DOHH2 (cell line): Measurements from ENCODE around the gene NR4A2.

Experiments
- H3F3A ChIP-seq: fragments of 200-600 bp; sonication (generic), shearing (Covaris generic); 2 replicates; pipeline ENCODE4 v1.6.0; 2016; ENCODE audit warnings: antibody characterized with exemption, mild to moderate bottlenecking; ENCODE audit not compliant: control insufficient read depth, insufficient read depth
- H3K27ac ChIP-seq: fragments of 200-600 bp; sonication (generic); 2 replicates; pipeline ENCODE4 v1.5.1; 2014; ENCODE audit warnings: low read depth, mild to moderate bottlenecking, low read length, moderate library complexity
- H3K27me3 ChIP-seq: fragments of 200-600 bp; sonication (generic); 2 replicates; pipeline ENCODE4 v1.6.1; 2014; ENCODE audit warnings: mild to moderate bottlenecking, low read length, mixed read lengths; ENCODE audit not compliant: control insufficient read depth
- H3K36me3 ChIP-seq: fragments of 200-600 bp; sonication (generic); 2 replicates; pipeline ENCODE4 v1.6.1; 2014; ENCODE audit warnings: mild to moderate bottlenecking, low read length, moderate library complexity, mixed read lengths; ENCODE audit not compliant: control insufficient read depth
- H3K4me1 ChIP-seq: fragments of 200-600 bp; sonication (generic); 2 replicates; pipeline ENCODE4 v1.6.1; 2014; ENCODE audit warnings: mild to moderate bottlenecking, low read length, mixed read lengths; ENCODE audit not compliant: control insufficient read depth
- H3K4me2 ChIP-seq: fragments of 200-600 bp; sonication (generic); 2 replicates; pipeline ENCODE4 v1.6.0; 2014; ENCODE audit warnings: mild to moderate bottlenecking, low read length, moderate library complexity
- H3K4me3 ChIP-seq: fragments of 200-600 bp; sonication (generic); 2 replicates; pipeline ENCODE4 v1.5.1; 2014; ENCODE audit warnings: mild to moderate bottlenecking, low read length, mixed read lengths
- H3K79me2 ChIP-seq: fragments of 200-600 bp; sonication (generic); 2 replicates; pipeline ENCODE4 v1.6.1; 2014; ENCODE audit warnings: mild to moderate bottlenecking, low read length, mixed read lengths; ENCODE audit not compliant: control insufficient read depth
- H3K9me2 ChIP-seq: fragments of 200-600 bp; sonication (generic); replicated peaks from 2 replicates; pipeline ENCODE4 v1.6.1; 2014; ENCODE audit warnings: mild to moderate bottlenecking, low read length, mixed read lengths; ENCODE audit not compliant: control insufficient read depth
- H3K9me3 ChIP-seq: fragments of 200-600 bp; sonication (generic); 2 replicates; pipeline ENCODE4 v1.6.1; 2014; ENCODE audit warnings: antibody characterized with exemption, low read length, mixed read lengths; ENCODE audit not compliant: control insufficient read depth, insufficient read depth
- H4K20me1 ChIP-seq: fragments of 200-600 bp; sonication (generic); 2 replicates; pipeline ENCODE4 v1.6.0; 2014; ENCODE audit warnings: low read depth, mild to moderate bottlenecking, antibody characterized with exemption, low read length, moderate library complexity; ENCODE audit not compliant: control insufficient read depth, insufficient read depth
- EZH2phosphoT487 ChIP-seq: fragments of 200-600 bp; sonication (generic); IDR thresholded peaks from 2 replicates; pipeline ENCODE4 v1.6.1; 2017; ENCODE audit warnings: borderline replicate concordance, mild to moderate bottlenecking, antibody characterized with exemption, low read length, moderate library complexity, mixed read lengths
- TF ChIP-seq, protein P1 (sequence below): fragments of 200-600 bp; sonication (generic); IDR thresholded peaks from one replicate; pipeline ENCODE4 v1.5.1; 2014; ENCODE audit warnings: antibody characterized with exemption, mild to moderate bottlenecking, low read depth, low read length; ENCODE audit not compliant: poor library complexity, severe bottlenecking

NR4A2 gene

DNA sequence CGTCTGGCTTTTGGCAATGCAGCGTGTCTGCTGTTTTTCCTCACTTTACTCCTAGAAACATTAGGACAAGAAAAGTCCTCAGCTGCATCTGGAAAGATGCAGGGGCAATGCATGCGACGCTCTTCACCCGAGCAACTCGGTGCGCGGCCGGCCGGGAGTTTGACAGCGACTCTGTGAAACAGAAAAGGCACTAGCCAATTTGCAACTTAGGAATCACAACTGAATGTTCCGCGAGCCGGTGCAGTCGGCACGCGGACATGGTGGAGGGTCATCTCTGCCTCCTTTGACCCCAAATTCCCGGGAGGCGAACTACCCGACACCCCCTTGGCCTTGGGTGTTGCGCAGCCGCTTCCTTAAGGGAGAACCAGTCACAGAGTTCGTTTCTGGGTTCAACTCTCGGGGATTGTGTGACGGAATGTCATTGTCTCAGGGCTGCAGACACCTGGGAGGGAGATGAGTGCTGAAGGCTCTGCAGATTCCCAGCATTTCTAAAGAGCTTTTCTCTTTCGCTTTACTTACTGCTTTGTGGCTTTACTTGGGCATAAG lies 9.8 kb downstream of the NR4A2 start:
- Histone ChIP-seq H3K4me1 (no peaks in the 10 kb centered on the region), H3K4me3 (no peak overlapping the region), H3K27ac (no peak overlapping the region), H3K79me2 (no peaks in the 10 kb centered on the region), H3K27me3 (peaks cover 8% of the 10 kb centered on the region), H3K9me2 (no peaks in the 10 kb centered on the region), H3K4me2 (no peak overlapping the region), H4K20me1 (no peaks in the 10 kb centered on the region), H3K36me3 (no peaks in the 10 kb centered on the region), H3F3A (no peaks in the 10 kb centered on the region), H3K9me3 (no peaks in the 10 kb centered on the region; the same call in 1 of the 2 replicates)
- TF ChIP-seq EZH2phosphoT487 = no peak
- TF ChIP-seq, protein P1, sequence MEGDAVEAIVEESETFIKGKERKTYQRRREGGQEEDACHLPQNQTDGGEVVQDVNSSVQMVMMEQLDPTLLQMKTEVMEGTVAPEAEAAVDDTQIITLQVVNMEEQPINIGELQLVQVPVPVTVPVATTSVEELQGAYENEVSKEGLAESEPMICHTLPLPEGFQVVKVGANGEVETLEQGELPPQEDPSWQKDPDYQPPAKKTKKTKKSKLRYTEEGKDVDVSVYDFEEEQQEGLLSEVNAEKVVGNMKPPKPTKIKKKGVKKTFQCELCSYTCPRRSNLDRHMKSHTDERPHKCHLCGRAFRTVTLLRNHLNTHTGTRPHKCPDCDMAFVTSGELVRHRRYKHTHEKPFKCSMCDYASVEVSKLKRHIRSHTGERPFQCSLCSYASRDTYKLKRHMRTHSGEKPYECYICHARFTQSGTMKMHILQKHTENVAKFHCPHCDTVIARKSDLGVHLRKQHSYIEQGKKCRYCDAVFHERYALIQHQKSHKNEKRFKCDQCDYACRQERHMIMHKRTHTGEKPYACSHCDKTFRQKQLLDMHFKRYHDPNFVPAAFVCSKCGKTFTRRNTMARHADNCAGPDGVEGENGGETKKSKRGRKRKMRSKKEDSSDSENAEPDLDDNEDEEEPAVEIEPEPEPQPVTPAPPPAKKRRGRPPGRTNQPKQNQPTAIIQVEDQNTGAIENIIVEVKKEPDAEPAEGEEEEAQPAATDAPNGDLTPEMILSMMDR = no peak

DNA sequence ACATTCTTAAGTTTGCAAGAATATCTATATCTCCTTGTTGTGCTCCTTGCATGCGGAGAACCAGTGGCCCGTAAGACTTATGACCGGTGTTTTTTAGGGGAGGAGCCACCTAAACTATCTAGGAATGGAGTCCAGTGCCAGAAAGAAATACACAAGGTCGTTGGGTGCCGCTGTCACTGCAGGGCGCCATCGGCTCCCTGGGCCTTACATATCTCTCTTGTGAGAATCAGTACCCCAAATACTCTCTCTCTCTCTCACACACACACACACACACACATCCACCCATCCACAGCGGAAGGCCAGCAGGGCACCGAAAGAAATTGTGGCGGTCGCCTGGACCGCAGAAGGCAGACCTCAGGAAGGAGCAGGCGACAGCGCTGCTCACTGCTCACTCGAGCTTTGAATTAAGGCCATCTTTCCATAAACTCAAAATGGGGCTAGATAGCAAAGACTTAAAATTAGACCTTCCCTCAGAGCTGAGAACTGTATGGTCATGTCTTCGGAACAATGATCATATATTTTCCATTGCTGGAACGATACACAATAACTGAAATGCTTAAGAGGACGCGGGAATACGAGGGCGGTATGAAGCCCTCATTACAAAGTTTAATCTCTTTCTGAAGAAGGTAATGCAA lies 10.4 kb downstream of the NR4A2 start:
- Histone ChIP-seq H3K4me3 (no peak overlapping the region), H3K27me3 (peaks cover 8% of the 10 kb centered on the region)

DNA sequence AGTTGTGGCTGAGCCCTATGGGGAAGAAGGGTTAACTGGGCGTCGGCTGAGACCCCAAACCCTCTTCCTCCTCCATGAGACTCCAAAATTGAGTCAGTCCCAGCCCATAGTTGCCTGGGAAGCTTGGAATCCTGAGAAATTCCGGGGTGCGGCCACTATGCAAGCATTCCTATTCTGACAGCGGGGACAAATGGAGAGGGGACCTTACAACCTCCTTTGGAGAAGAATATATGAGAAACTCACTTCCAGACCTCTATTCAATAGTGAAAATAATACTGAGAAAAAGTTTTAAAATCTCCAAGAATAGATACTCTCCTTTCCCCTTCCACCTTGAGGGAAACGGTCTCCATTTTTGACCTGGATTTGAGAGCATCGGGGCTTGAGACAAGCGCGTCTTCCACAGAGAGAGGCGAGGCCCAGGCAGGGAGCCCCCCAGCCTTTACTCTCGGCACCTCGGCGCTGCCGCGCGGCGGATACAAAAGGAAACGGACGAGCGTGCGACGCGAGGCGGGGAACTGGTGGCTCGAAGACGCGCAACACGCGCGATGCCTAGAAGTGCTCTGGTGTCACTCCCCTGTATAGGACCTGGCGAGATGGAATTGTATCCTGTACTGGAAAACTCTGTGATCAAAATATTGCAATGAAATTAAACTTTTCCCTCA lies 11.1 kb downstream of the NR4A2 start:
- TF ChIP-seq, protein P1 = no peak
- no peak for TF ChIP-seq EZH2phosphoT487
- H3K4me3 ChIP-seq = no peak overlapping the region
- no peaks in the 10 kb centered on the region for H3K9me2 ChIP-seq

More for the DNA sequence above, 10.4 kb downstream of the NR4A2 start:
- no peaks in the 10 kb centered on the region for H3K79me2 ChIP-seq
- no peaks in the 10 kb centered on the region; the same call in 1 of the 2 replicates for H3K9me3 ChIP-seq
- no peaks in the 10 kb centered on the region for H3K4me1 ChIP-seq
- H3K4me2 ChIP-seq = no peak overlapping the region
- no peaks in the 10 kb centered on the region for H3K9me2 ChIP-seq
- TF ChIP-seq, protein P1 = no peak
- TF ChIP-seq EZH2phosphoT487 = no peak
- no peak overlapping the region for H3K27ac ChIP-seq
- no peaks in the 10 kb centered on the region for H3K36me3 ChIP-seq
- no peaks in the 10 kb centered on the region for H4K20me1 ChIP-seq
- H3F3A ChIP-seq = no peaks in the 10 kb centered on the region

More for the DNA sequence above, 11.1 kb downstream of the NR4A2 start:
- Histone ChIP-seq H3K27me3 (peaks cover 8% of the 10 kb centered on the region), H3K79me2 (no peaks in the 10 kb centered on the region), H3K4me2 (no peak overlapping the region), H3F3A (no peaks in the 10 kb centered on the region), H3K27ac (no peak overlapping the region), H3K36me3 (no peaks in the 10 kb centered on the region), H3K9me3 (no peaks in the 10 kb centered on the region; the same call in 1 of the 2 replicates), H3K4me1 (no peaks in the 10 kb centered on the region), H4K20me1 (no peaks in the 10 kb centered on the region)
